ENCODE data around the gene SMARCAL1.

DNA sequence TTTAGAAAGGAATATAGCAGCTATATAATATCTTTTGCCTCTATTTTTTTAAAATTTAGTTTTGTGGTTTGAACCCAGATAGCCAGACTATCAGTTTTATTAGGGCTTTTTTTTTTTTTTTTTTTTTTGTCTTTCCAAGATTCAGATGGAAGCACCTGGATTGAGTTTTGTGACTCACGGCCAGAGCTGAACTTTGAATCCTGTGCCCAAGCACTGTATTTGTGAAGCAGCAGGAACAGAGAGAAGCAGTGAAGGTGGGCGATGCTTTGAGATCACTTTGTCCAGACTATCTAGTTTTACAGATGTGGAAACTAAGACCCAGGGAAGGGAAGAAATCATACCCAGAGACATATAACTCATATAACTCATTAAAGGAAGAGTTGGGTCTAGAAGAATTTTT, 120.3 kb downstream of the SMARCAL1 start:
- TF ChIP-seq, protein P1, sequence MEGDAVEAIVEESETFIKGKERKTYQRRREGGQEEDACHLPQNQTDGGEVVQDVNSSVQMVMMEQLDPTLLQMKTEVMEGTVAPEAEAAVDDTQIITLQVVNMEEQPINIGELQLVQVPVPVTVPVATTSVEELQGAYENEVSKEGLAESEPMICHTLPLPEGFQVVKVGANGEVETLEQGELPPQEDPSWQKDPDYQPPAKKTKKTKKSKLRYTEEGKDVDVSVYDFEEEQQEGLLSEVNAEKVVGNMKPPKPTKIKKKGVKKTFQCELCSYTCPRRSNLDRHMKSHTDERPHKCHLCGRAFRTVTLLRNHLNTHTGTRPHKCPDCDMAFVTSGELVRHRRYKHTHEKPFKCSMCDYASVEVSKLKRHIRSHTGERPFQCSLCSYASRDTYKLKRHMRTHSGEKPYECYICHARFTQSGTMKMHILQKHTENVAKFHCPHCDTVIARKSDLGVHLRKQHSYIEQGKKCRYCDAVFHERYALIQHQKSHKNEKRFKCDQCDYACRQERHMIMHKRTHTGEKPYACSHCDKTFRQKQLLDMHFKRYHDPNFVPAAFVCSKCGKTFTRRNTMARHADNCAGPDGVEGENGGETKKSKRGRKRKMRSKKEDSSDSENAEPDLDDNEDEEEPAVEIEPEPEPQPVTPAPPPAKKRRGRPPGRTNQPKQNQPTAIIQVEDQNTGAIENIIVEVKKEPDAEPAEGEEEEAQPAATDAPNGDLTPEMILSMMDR (IDR thresholded peaks at IDR 0.05): no peak
- no peak for TF ChIP-seq ZNF121 (CRISPR knock-in tag; IDR thresholded peaks at IDR 0.05)
